SK-N-MC (cell line): ENCODE results near the gene LRP11.

Experiments
- EZH2 ChIP-seq: fragments of 200-600 bp; sonication (generic); IDR thresholded peaks from one replicate; pipeline ENCODE4 v1.6.1; 2017; ENCODE audit warnings: antibody characterized with exemption
- FOXP2 ChIP-seq: optimal IDR thresholded peaks from 2 replicates; pipeline ENCODE3; 2011; ENCODE audit warnings: mild to moderate bottlenecking, moderate library complexity; ENCODE audit not compliant: insufficient read depth; ENCODE audit errors: extremely low read length, control extremely low read depth
- POLR2AphosphoS5 ChIP-seq: IDR thresholded peaks from 2 replicates; pipeline ENCODE4 v1.6.1; 2012; ENCODE audit warnings: mild to moderate bottlenecking, low read depth, low read length, borderline replicate concordance

DNA sequence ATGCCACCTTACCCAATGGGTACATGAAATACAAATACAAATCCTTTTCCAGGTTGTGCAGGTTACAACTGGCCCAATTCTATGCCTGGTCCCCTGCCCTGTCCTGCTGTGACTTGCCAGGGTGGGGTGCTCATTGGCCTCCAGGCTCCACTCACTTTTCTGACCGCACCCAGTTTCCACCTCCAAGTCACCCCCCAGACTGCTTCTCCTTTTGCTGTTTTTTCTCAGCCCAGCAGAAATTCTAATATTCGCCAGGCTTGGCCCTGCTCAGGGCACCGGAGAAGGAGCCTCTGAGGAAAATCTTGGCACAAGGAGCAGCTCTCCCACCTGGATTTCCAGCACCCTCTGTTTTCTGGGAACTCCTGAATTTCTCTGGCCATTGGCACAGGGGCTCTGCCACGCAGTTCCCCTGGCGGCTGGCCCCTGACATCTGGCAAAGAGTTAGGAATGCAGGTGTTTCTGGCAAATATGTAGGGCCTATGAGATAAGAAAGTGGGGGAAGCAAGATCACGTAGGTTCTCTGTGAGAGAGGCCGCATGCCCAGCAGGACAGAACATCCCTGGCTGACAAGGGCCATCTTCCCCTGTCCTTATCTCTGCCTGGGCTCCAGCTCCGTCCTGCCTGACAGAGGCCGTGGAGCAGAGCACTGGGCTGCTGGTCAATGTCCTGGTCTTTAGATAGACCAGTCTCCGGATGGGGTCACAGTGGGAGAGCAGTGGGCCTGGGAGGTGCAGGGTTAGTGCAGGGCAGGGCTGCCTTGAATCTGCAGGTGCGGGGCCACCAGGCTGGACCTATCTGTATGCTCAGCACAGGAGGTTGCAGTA, 36.7 kb upstream of the LRP11 start:
- TF ChIP-seq EZH2 = no peak
- no peak for TF ChIP-seq POLR2AphosphoS5
- no peak for TF ChIP-seq FOXP2
